K562 (cell line): ENCODE measurements around the gene PAPOLB. TPM values are rescaled to one million over a fixed set of nuclear protein-coding genes. Genes with fewer than 3 reads are reported as not detected.

Experiments used
- ATAC-seq: fragments of 200-7000 bp; cut with Tn5 transposase; 3 replicates; pipeline ENCODE4 v1.9.1; 2020; ENCODE audit warnings: moderate library complexity
- BruUV-seq: library from RNA; stranded (reverse); fragments of 400-500 nt; replicated peaks from 2 replicates; lab custom pipeline; 2021; lab: Mats Ljungman, UMichigan
- CTCF ChIA-PET: fragments of 300-600 bp; formaldehyde crosslinking; extraction: SDS; loops from one replicate; lab custom pipeline; 2021; ENCODE audit warnings: low intra/inter-chr PET ratio; lab: Yijun Ruan, JAX
- POLR2A ChIA-PET: fragments of 300-600, 350-650 bp; sonication (Branson Sonifier 250); formaldehyde crosslinking; extraction: SDS; loops from one replicate; lab custom pipeline; 2021; ENCODE audit warnings: antibody characterized with exemption, inconsistent platforms; lab: Yijun Ruan, JAX
- DNase-seq, 4 experiments: peaks; one replicate each; pipeline versions ENCODE4 v3.0.0 to v3.0.0-alpha.2; 2011 to 2018; ENCODE audit warnings: low spot score in 3 of 4, mixed read lengths in 3 of 4; ENCODE audit errors: extremely low read depth in 1 of 4
- FAIRE-seq: peaks from 2 replicates; lab custom pipeline; 2011; peaks lifted over from hg19 to GRCh38; lab: Jason Lieb, UNC
- H2AFZ ChIP-seq: 2 replicates; pipeline ENCODE4 v1.6.0; 2011; ENCODE audit warnings: low read depth, low read length, control low read depth, inconsistent platforms
- H3K27ac ChIP-seq: fragments of 200-600 bp; 3 replicates; pipeline ENCODE4 v1.8.0; 2011; ENCODE audit warnings: low read depth, mild to moderate bottlenecking, control low read depth, inconsistent platforms, low read length, moderate library complexity, mixed read lengths; ENCODE audit errors: extremely low read depth
- H3K27me3 ChIP-seq, 2 experiments: fragments of 300-600 bp in 1 of 2; 2 replicates in 1 of 2; 3 replicates in 1 of 2; pipeline versions ENCODE4 v1.6.0 to v1.8.0; 2011; ENCODE audit warnings: inconsistent platforms in 2 of 2, low read length in 2 of 2, mild to moderate bottlenecking in 1 of 2, mixed read lengths in 1 of 2, moderate library complexity in 1 of 2; ENCODE audit not compliant: control insufficient read depth in 2 of 2, insufficient read depth in 2 of 2
- H3K36me3 ChIP-seq: fragments of 300-600 bp; 3 replicates; pipeline ENCODE4 v1.8.0; 2011; ENCODE audit warnings: mild to moderate bottlenecking, low read length, inconsistent platforms; ENCODE audit not compliant: control insufficient read depth, insufficient read depth
- H3K4me1 ChIP-seq, 2 experiments: fragments of 200-600 bp in 1 of 2; replicated peaks in 1 of 2; 2 replicates in 1 of 2; 3 replicates in 1 of 2; pipeline versions ENCODE4 v1.5.1 to v1.8.0; 2011; ENCODE audit warnings: inconsistent platforms in 2 of 2, low read length in 2 of 2, mild to moderate bottlenecking in 1 of 2, mixed read lengths in 1 of 2, moderate library complexity in 1 of 2; ENCODE audit not compliant: control insufficient read depth in 2 of 2, insufficient read depth in 2 of 2
- H3K4me2 ChIP-seq: 2 replicates; pipeline ENCODE4 v1.6.1; 2011; ENCODE audit warnings: low read length, control low read depth, inconsistent platforms, mixed read lengths; ENCODE audit not compliant: insufficient read depth
- H3K4me3 ChIP-seq: fragments of 200-600 bp; sonication (generic), shearing (Covaris generic); 2 replicates; pipeline ENCODE4 v1.5.1; 2016; ENCODE audit warnings: control low read depth, inconsistent platforms
- H3K79me2 ChIP-seq: fragments of 200-600 bp; 3 replicates; pipeline ENCODE4 v1.8.0; 2011; ENCODE audit warnings: low read length, inconsistent platforms; ENCODE audit not compliant: control insufficient read depth, insufficient read depth
- H3K9ac ChIP-seq, 2 experiments: 2 replicates each; pipeline versions ENCODE4 v1.6.0 to v1.6.1; 2011; ENCODE audit warnings: low read depth in 2 of 2, low read length in 2 of 2, control low read depth in 1 of 2, inconsistent platforms in 1 of 2, mild to moderate bottlenecking in 1 of 2, mixed read lengths in 1 of 2; ENCODE audit not compliant: insufficient read depth in 1 of 2
- H3K9me1 ChIP-seq: one replicate; pipeline ENCODE4 v1.6.0; 2011; ENCODE audit warnings: inconsistent platforms, mild to moderate bottlenecking, low read length, moderate library complexity; ENCODE audit not compliant: control insufficient read depth, insufficient read depth
- H3K9me3 ChIP-seq: replicated peaks from 2 replicates; pipeline ENCODE4 v1.5.1; 2011; ENCODE audit warnings: low read depth, low read length, inconsistent platforms; ENCODE audit not compliant: control insufficient read depth, insufficient read depth
- H4K20me1 ChIP-seq: replicated peaks from 2 replicates; pipeline ENCODE4 v1.6.1; 2011; ENCODE audit warnings: low read length, inconsistent platforms, mixed read lengths; ENCODE audit not compliant: control insufficient read depth, insufficient read depth
- CBX3 ChIP-seq, 2 experiments: IDR thresholded peaks; 1 replicate in 1 of 2; 2 replicates in 1 of 2; pipeline ENCODE4 v1.6.1; 2012; ENCODE audit warnings: inconsistent platforms in 2 of 2, low read length in 2 of 2, borderline replicate concordance in 1 of 2, control low read depth in 1 of 2
- CTBP1 ChIP-seq: fragments of 450-650 bp; IDR thresholded peaks from 2 replicates; pipeline ENCODE4 v1.6.1; 2016; ENCODE audit warnings: borderline replicate concordance
- DACH1 ChIP-seq: fragments of 450-650 bp; IDR thresholded peaks from 2 replicates; pipeline ENCODE4 v1.6.1; 2018; ENCODE audit not compliant: partially characterized antibody
- ETS2 ChIP-seq: IDR thresholded peaks from 2 replicates; pipeline ENCODE4 v1.6.1; 2016; ENCODE audit warnings: borderline replicate concordance, missing genetic modification characterization, mild to moderate bottlenecking, moderate library complexity, missing compliant biosample characterization; ENCODE audit not compliant: poor library complexity, severe bottlenecking
- KDM2B ChIP-seq: fragments of 250-450 bp; sonication (Bioruptor Pico); IDR thresholded peaks from 2 replicates; pipeline ENCODE4 v1.8.0; 2021; ENCODE audit warnings: mild to moderate bottlenecking, moderate library complexity
- MAFF ChIP-seq: IDR thresholded peaks from 2 replicates; pipeline ENCODE4 v1.6.1; 2012; ENCODE audit warnings: low read length, improper control_type of control experiment
- MEF2A ChIP-seq: IDR thresholded peaks from 2 replicates; pipeline ENCODE4 v1.6.1; 2011; ENCODE audit warnings: low read depth, mild to moderate bottlenecking, low read length, moderate library complexity; ENCODE audit not compliant: control insufficient read depth
- MYC ChIP-seq, 2 experiments: fragments of 250-450 bp in 1 of 2; sonication (Bioruptor Pico) in 1 of 2; IDR thresholded peaks; 2 replicates each; pipeline versions ENCODE4 v1.5.1 to v1.6.1; 2012 to 2021; ENCODE audit warnings: low read depth in 2 of 2, borderline replicate concordance in 1 of 2, improper control_type of control experiment in 1 of 2, low read length in 1 of 2, mild to moderate bottlenecking in 1 of 2, moderate library complexity in 1 of 2
- PHF21A ChIP-seq: fragments of 450-650 bp; IDR thresholded peaks from 2 replicates; pipeline ENCODE4 v1.6.1; 2017; ENCODE audit warnings: low read depth, borderline replicate concordance
- PHF8 ChIP-seq: fragments of 200-600 bp; sonication (generic); IDR thresholded peaks from 2 replicates; pipeline ENCODE4 v1.6.1; 2012; ENCODE audit warnings: mixed run types, mild to moderate bottlenecking, inconsistent platforms, low read length, moderate library complexity, borderline replicate concordance
- SAP30 ChIP-seq: fragments of 200-600 bp; sonication (generic); IDR thresholded peaks from 2 replicates; pipeline ENCODE4 v1.6.1; 2012; ENCODE audit warnings: borderline replicate concordance, low read depth, mild to moderate bottlenecking, moderate library complexity, low read length, control low read depth, inconsistent platforms; ENCODE audit not compliant: insufficient read depth, poor library complexity, severe bottlenecking
- ZBTB5 ChIP-seq: fragments of 450-650 bp; IDR thresholded peaks from 2 replicates; pipeline ENCODE4 v1.6.1; 2017; ENCODE audit warnings: antibody characterized with exemption
- ZNF586 ChIP-seq: fragments of 450-650 bp; formaldehyde crosslinking; conservative IDR thresholded peaks from 2 replicates; pipeline ENCODE4 v1.4.0; 2020; ENCODE audit warnings: mild to moderate bottlenecking, moderate library complexity
- WGBS: fragments of 100-300 bp; shearing (Covaris generic); methylation state at CpG from one replicate; pipeline ENCODE4 v1.1.6; 2016; ENCODE audit warnings: low coverage, mixed read lengths; ENCODE audit not compliant: insufficient coverage; ENCODE audit errors: missing lambda C conversion rate; 5-methylcytosine and 5-hydroxymethylcytosine counted together
- in situ Hi-C: fragments of 300-500 bp; cut with MboI; formaldehyde crosslinking; loops from 4 replicates; pipeline ENCODE4 v1.15.0; 2018; ENCODE audit warnings: inconsistent platforms, mixed read lengths
- intact Hi-C: fragments of 100-400 bp; cut with micrococcal nuclease; formaldehyde crosslinking; loops from 2 replicates; pipeline ENCODE4 v1.14.2; 2022
- polyA plus RNA-seq, 8 experiments: library from polyadenylated mRNA; depleted of rRNA in 4 of 8; stranded (reverse) in 5 of 8; unstranded in 3 of 8; fragments of >200 nt; fragmentation: Nextera tagmentation in 2 of 8; fragmentation: Illumina TruSeq in 1 of 8; extraction: Ambion mirVana in 2 of 8; extraction: Trizol in 1 of 8; gene quantifications; 2 replicates each; pipeline versions ENCODE4 v1.2.1 to v1.2.3, GENCODE V29; 2011 to 2014; ENCODE audit warnings: inconsistent platforms in 1 of 8, missing spikeins in 1 of 8
- total RNA-seq, 7 experiments: library from RNA; depleted of rRNA in 6 of 7; stranded (reverse); fragments of >200 nt in 6 of 7; fragmentation: Illumina TruSeq in 2 of 7; extraction: Trizol in 2 of 7; gene quantifications; 2 replicates each; pipeline versions ENCODE4 v1.2.1 to v1.2.3, GENCODE V29; 2011 to 2021; ENCODE audit warnings: low replicate concordance in 1 of 7
- TF ChIP-seq, protein P1 (sequence below): fragments of 450-650 bp; IDR thresholded peaks from 2 replicates; pipeline ENCODE4 v1.7.0; 2016; ENCODE audit warnings: borderline replicate concordance

The PAPOLB gene
- total and polyA plus RNA-seq, 9 of the 15 experiments (the other 6 are each of a cell fraction or from before 2014, with no cell fraction given), result 0.04 to 0.33 (median 0.16) TPM; not detected in 4

DNA sequence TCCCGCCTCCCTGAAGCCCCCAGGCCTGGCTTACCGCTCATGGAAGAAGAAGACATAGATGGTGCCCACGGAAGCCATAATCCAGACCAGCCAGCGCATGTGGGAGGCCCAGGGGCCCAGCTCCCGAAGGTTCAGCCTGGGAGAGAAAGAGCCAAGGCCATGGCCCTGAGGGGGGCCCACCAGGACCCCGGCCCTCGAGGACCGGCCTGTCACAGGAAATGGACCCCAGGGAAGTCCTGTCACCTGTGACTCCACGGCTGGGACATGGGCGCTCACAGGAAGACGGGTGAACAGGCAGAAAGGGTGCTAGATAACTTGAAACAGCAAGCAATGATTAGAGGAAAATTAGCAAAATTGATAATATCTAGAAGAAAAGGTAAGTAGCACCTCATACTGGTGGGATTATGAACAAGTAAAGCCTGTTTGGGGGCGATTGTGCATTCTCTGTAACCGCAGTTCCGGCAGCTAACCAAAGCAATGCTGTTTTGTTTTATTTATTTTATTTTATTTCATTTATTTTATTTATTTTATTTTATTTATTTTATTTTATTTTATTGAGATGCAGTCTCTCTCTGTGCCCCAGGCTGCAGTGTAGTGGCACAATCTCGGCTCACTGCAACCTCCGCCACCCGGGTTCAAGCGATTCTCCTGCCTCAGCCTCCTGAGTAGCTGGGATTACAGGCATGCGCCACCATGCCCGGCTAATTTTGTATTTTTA is 49.4 kb upstream of the PAPOLB start:
- Histone ChIP-seq H3K9me1 (no peaks in the 10 kb centered on the region), H3K27ac (no peak overlapping the region), H3K27me3 (peaks cover 5 to 29% of the 10 kb centered on the region in 2 experiments; a peak in 3 of 5 replicates), H3K4me2 (no peak overlapping the region), H2AFZ (no peak overlapping the region), H4K20me1 (no peaks in the 10 kb centered on the region), H3K79me2 (no peaks in the 10 kb centered on the region), H3K9me3 (no peaks in the 10 kb centered on the region), H3K36me3 (no peaks in the 10 kb centered on the region), H3K9ac (no peak overlapping the region), H3K4me1 (0 out of 5 replicates have a peak, but pooled peaks cover 0 to 2% of the 10 kb centered on the region in 2 experiments), H3K4me3 (no peak overlapping the region)
- FAIRE-seq (no peak), DNase-seq (no peak), ATAC-seq (no peak)
- BruUV-seq, result no TSS peak
- WGBS, result 23% methylated on average over 17 of the region's 20 CpGs
- intact Hi-C loops (no loop called here), in situ Hi-C loops (no loop called here)
- CTCF ChIA-PET, result no interaction called here
- POLR2A ChIA-PET, result no interaction called here
- TF ChIP-seq, protein P1, sequence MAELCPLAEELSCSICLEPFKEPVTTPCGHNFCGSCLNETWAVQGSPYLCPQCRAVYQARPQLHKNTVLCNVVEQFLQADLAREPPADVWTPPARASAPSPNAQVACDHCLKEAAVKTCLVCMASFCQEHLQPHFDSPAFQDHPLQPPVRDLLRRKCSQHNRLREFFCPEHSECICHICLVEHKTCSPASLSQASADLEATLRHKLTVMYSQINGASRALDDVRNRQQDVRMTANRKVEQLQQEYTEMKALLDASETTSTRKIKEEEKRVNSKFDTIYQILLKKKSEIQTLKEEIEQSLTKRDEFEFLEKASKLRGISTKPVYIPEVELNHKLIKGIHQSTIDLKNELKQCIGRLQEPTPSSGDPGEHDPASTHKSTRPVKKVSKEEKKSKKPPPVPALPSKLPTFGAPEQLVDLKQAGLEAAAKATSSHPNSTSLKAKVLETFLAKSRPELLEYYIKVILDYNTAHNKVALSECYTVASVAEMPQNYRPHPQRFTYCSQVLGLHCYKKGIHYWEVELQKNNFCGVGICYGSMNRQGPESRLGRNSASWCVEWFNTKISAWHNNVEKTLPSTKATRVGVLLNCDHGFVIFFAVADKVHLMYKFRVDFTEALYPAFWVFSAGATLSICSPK, result no peak
- TF ChIP-seq ETS2 (tag) (no peak), MYC (IDR thresholded peaks at IDR 0.05; ENCODE audit: low read depth, low read length) (no peak), MYC (CRISPR knock-in tag; IDR thresholded peaks at IDR 0.05; ENCODE audit: borderline replicate concordance, low read depth) (no peak), PHF21A (no peak), CTBP1 (no peak), MAFF (no peak), ZBTB5 (no peak), SAP30 (no peak), CBX3 (IDR thresholded peaks at IDR 0.05; ENCODE audit: borderline replicate concordance in 1 of 2, low read length in 2 of 2) (no peak), PHF8 (no peak), MEF2A (no peak), KDM2B (CRISPR knock-in tag) (no peak), DACH1 (no peak), ZNF586 (CRISPR knock-in tag) (no peak)
